Measurements from ENCODE around the gene NMB.

The NMB gene

DNA sequence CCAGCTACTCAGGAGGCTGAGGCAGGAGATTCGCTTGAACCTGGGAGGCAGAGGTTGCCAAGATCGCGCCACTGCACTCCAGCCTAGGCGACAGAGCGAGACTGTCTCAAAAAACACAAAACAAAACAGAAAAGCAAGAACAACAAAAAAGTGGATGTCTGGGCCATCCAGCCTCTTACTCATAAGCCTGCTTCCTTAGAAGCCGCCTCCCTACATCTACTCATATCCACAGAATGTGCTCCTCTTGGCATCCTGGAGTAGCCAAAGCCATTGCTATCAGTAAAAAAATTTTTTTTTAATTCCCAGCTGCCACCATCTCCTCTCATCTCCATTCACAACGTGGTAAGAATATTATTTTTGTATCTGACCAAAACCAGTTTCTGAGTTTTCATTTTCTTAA is 46.4 kb downstream of the NMB start:
- no peak overlapping the region for H3K4me3 ChIP-seq (ENCODE audit: low read length)
- TF ChIP-seq ZNF274 (IDR thresholded peaks at IDR 0.05; ENCODE audit: low read depth, low read length): no peak

DNA sequence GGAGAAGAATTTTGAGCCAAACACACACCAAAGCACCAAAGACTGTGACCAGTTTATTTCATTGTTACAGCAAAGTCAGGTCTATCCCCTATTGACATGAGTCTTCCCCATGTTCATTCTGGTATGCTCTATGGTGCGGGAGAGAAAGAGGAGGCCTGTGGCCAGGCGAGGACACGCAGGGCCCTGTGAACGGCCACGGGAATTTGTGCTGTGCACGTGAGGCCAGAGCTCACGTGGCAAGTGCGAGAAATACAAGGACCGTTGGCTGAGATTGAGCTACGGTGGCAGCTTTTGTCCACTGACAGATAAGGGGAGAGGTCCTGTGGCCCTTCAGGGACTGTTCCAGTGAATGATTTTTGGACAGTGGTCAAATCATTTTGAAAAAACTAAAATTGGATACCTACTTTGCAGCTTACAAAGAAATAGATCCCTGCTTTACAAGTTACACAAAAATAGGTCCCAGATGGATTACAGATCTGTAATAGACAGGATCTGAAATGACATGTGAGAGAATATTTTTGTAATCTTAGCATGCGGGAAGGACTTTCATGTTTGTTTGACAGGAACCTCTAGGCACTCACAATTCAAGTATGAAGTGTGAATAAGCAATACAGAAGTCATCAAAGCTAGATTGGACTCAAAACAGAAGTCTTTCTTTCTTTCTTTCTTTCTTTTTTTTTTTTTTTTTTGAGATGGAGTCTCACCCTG is 48.0 kb downstream of the NMB start:
- H3K4me3 ChIP-seq (ENCODE audit: low read length): no peak overlapping the region
- no peak for TF ChIP-seq ZNF274 (IDR thresholded peaks at IDR 0.05; ENCODE audit: low read depth, low read length)

GRCh38 chr15:84608707-84609284 is 49.2 kb downstream of the NMB start:
- TF ChIP-seq ZNF274 (IDR thresholded peaks at IDR 0.05; ENCODE audit: low read depth, low read length): no peak
- no peak overlapping the region for H3K4me3 ChIP-seq (ENCODE audit: low read length)

DNA sequence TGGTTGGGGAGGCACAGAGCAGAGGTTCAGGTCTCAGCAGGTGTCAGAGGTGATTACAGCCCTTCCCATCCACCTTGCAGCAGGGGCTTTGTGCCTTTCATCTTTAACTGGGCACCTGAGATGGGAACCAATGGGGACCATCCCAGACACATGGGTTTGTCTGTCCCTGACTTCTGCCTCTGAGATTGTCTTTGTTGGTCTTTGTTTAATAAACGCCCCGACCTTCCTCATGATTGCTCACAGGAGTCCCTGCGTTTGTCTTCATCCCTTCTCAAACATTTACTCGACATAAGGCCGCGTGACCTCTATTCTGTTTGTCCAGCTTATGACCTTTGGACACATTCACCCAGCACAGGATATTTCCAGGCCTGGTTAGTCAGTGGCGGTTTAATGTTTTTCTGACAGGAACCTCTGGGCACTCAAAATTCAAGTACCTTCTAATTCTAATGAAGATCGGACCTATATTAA is 51.3 kb downstream of the NMB start:
- no peak overlapping the region for H3K4me3 ChIP-seq (ENCODE audit: low read length)
- no peak for TF ChIP-seq ZNF274 (IDR thresholded peaks at IDR 0.05; ENCODE audit: low read depth, low read length)

DNA sequence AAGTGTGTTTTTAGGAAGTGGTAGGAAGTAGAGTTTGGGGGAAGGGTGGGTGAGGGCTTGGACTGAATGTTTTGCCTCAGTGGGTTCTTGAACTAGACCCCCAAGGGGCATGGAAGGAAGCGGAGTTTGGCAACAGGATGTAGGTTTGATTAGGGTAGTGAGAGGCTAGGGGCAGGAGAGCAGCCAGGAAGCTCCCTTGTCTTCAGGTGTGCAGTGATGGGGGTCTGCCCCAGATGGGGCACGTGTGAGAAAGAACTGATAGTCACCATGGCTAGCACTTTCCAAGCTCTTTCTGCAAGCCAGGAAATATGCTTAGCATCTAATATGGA is 52.5 kb downstream of the NMB start:
- H3K4me3 ChIP-seq (ENCODE audit: low read length): no peak overlapping the region

More for the DNA sequence above, 52.5 kb downstream of the NMB start:
- no peak for TF ChIP-seq ZNF274 (IDR thresholded peaks at IDR 0.05; ENCODE audit: low read depth, low read length)

Data from GM08714 (cell line).